ENCODE results near the gene ARPC1B.
A peak's percentile ranks its signal among the peaks of the same experiment; 100 is the strongest.
"Not testable (repeated sequence)": the region's sequence is repeated elsewhere in the genome, so short reads cannot be mapped to it uniquely, and the experiment has no call there.

ARPC1B gene

GRCh38 chr7:99415513-99416127 lies 41.1 kb downstream of the ARPC1B start:
- DNase-seq, result peak; percentile 58

DNA sequence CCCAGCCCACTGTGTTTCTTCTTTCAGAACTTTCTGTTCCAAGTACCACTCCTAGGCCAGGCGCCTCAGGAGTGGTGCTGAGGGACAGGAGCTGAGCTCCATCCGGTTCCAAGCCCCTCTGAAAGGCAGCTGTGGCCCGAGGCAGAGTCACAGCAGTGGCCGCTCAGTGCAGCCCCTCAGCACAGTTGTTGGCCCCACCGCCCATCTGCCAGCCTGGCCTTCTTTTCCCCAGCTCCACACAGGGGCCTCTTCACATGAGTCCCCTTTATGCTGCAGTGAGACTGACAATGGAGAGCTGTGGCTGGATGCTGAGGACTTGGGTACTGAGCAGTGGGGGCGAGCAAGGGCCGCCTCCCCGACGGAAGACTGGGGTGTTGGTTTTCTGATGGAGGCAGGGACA lies 43.7 kb downstream of the ARPC1B start:
- DNase-seq, result no peak

DNA sequence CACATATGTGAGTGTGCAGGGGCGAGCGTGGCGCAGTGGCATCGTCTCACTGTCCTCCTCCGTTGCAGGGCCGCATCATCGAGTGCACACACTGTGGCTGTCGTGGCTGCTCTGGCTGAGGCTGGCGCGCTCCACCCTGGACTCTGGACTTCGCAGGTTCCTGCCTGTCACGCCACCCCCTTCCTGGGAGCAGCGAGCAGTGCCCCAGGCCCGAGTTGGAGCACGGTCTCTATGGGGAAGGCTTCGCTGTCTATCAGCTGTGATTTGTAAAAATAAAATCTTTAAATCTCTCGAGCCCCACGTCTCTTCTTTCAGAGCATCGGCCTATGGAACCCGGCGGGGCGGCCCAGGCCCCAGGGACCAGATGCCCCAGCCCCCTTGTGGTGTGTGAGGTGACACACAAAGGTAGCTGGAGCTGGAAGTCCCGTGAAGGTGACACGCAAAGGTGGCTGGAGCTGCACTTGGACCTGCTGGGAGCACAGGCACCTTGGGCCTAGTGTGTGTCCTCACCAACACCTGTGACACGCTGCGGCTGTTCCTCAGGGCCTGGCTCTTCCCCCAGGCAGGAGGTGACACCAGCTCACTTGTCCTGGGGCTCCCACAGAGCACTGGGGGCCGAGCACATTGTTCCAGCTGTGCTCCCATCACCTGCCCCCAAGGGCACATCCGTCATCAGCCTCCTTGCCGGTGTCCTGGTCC lies 44.9 kb downstream of the ARPC1B start:
- no peak for DNase-seq

GRCh38 chr7:99420213-99420612 lies 45.7 kb downstream of the ARPC1B start:
- no peak for DNase-seq

GRCh38 chr7:99420986-99421385 lies 46.5 kb downstream of the ARPC1B start:
- no peak for DNase-seq

GRCh38 chr7:99422186-99422585 lies 47.7 kb downstream of the ARPC1B start:
- peak; percentile 46 for DNase-seq

- DNase-seq, result no peak
Observed at GRCh38 chr7:99422625-99423024, 48.1 kb downstream of the ARPC1B start.

- DNase-seq, result no peak
Observed at GRCh38 chr7:99424932-99425730, 50.6 kb downstream of the ARPC1B start.

- DNase-seq, result no peak
Observed at GRCh38 chr7:99428972-99429566, 54.5 kb downstream of the ARPC1B start.

DNA sequence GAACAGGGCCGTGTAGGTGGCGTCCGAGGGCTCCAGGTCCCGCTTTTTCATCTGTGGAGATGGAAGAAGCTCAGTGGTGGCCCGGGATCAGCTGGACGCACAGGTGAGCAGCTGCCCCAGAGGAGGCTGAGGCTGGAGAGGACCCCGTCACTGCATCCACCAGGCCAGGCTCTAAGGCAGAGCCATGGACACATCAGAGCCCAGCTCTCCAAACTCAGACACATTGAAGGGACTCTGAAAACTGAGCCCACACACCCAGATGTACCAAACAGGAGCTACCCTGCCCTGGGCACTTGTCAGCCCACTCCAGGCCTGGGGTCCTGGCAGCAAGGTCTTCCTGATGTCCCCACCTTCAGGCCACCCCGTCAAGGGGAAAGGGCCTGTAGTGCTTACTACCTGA lies 55.2 kb downstream of the ARPC1B start:
- no peak for DNase-seq

GRCh38 chr7:99431756-99432540 lies 57.4 kb downstream of the ARPC1B start:
- not testable (repeated sequence) for DNase-seq

- no peak for DNase-seq
Observed at GRCh38 chr7:99433158-99433557, 58.6 kb downstream of the ARPC1B start.

DNA sequence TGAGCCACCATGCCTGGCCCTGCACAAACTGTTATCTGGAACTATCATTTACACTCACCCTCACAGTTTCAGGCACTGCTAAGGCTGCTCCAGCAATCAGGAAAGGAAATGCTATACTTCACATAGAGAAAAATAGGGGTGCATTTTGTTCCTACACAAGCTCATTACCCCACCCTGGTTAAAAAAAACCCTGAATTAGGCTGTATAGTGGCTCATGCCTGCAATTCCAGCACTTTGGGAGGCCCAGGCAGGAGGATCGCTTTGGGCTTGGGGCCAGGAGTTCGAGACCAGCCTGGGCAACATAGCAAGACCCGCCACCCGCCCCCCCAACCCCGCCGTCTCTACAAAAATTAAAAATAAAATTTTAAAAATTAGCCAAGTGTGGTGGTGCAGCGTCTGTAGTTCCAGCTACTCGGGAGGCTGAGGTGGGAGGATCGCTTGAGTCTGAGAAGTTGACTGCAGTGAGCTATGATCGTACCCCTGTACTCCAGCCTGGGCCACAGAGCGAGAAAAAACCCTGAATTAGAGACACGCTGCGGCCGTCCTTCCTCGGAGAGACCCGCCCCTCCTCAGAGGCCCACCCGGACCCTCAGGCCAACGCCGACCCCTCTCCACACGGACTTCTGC lies 63.5 kb downstream of the ARPC1B start:
- peak; percentile 27 for DNase-seq

DNA sequence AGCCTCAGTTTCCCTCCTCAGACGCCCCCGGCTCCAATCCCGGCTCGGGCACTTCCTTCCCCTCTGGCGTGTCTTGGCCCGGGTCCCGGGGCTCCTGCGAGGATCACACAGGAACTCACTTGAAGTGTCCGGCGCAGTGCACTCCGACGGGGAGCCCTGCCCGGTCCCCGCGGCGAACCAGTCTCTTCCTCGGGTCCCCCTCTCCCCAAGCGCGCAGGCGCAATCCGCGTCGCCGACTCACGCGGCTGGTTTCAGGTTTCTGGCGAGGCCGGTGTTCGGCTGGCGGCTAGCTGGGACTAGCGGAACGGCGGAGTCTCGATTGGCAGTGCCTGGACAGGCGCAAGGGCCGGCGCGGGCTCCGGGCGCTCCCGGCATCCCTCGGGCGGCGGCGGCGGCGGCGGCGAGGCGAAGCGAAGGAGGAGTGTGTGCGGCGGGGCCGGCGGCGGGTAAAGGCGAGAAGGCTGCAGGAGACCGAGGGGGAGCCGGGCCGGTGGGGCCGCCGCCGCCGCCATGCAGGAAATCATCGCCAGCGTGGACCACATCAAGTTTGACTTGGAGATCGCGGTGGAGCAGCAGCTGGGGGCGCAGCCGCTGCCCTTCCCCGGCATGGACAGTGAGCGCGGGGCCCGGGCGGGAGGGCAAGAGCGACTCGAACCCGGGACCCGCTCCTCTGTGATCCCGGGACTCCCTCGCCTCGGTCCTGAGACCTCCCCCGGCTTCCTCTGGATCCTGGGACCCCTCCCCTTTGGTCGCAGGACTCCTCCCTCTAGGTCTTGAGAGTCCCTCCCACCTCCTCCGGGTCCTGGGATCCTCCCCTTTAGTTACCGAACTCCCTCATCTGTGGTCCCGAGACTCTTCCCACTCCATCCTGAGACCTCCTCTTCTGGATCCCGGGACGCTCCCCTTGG lies 64.3 kb downstream of the ARPC1B start, which contains the start of the genes CPSF4 and PTCD1:
Gene CPSF4, plus strand, starts transcription at position 371 of the 908 bp plus-strand sequence. Its CDS starts 140 bp downstream, at position 511.
Gene PTCD1, minus strand, starts transcription at position 226 of the 908 bp plus-strand sequence. CDS start 3,556 bp downstream, outside the sequence.
- DNase-seq, result peak; percentile 98

GRCh38 chr7:99440195-99440594 lies 65.7 kb downstream of the ARPC1B start:
- DNase-seq, result no peak
